ENCODE measurements around the gene ZFP57. TPM values are rescaled to one million over a fixed set of nuclear protein-coding genes. Genes with fewer than 3 reads are reported as not detected.
"Not testable (repeated sequence)": the region's sequence is repeated elsewhere in the genome, so short reads cannot be mapped to it uniquely, and the experiment has no call there.

ZFP57 gene
- total RNA-seq, 1 donor from 2014 or later = 2.6 TPM

GRCh38 chr6:29696147-29697125 lies 15.5 kb upstream of the ZFP57 start:
- intact Hi-C loops (cut with micrococcal nuclease) = no loop called here

- intact Hi-C loops (cut with micrococcal nuclease) = no loop called here
Measured at GRCh38 chr6:29694637-29695036, 13.7 kb upstream of the ZFP57 start.

GRCh38 chr6:29685718-29686326 lies 4.9 kb upstream of the ZFP57 start:
- intact Hi-C loops (cut with micrococcal nuclease) = no loop called here

- intact Hi-C loops (cut with micrococcal nuclease) = no loop called here
Measured at GRCh38 chr6:29681811-29682210, 859 bp upstream of the ZFP57 start.

- intact Hi-C loops (cut with micrococcal nuclease) = no loop called here
Measured at GRCh38 chr6:29680416-29680815, 536 bp downstream of the ZFP57 start.

- intact Hi-C loops (cut with micrococcal nuclease) = no loop called here
Measured at GRCh38 chr6:29679962-29680361, 990 bp downstream of the ZFP57 start.

- intact Hi-C loops (cut with micrococcal nuclease) = no loop called here
Measured at GRCh38 chr6:29678114-29678513, 2.8 kb downstream of the ZFP57 start.

- intact Hi-C loops (cut with micrococcal nuclease) = no loop called here
Measured at GRCh38 chr6:29676981-29677601, 3.9 kb downstream of the ZFP57 start.

GRCh38 chr6:29675561-29675960 lies 5.4 kb downstream of the ZFP57 start:
- intact Hi-C loops (cut with micrococcal nuclease) = no loop called here

GRCh38 chr6:29674008-29674407 lies 6.9 kb downstream of the ZFP57 start:
- intact Hi-C loops (cut with micrococcal nuclease) = no loop called here

GRCh38 chr6:29673161-29673560 lies 7.8 kb downstream of the ZFP57 start:
- intact Hi-C loops (cut with micrococcal nuclease) = no loop called here

- intact Hi-C loops (cut with micrococcal nuclease) = not testable (repeated sequence)
Measured at GRCh38 chr6:29672116-29672515, 8.8 kb downstream of the ZFP57 start.

GRCh38 chr6:29671026-29671425 lies 9.9 kb downstream of the ZFP57 start:
- intact Hi-C loops (cut with micrococcal nuclease) = no loop called here

GRCh38 chr6:29667158-29667557 lies 13.8 kb downstream of the ZFP57 start:
- intact Hi-C loops (cut with micrococcal nuclease) = no loop called here

GRCh38 chr6:29666826-29667130 lies 14.2 kb downstream of the ZFP57 start:
- intact Hi-C loops (cut with micrococcal nuclease) = no loop called here

- intact Hi-C loops (cut with micrococcal nuclease) = no loop called here
Measured at GRCh38 chr6:29665942-29666825, 14.8 kb downstream of the ZFP57 start.

- intact Hi-C loops (cut with micrococcal nuclease) = no loop called here
Measured at GRCh38 chr6:29663300-29664042, 17.5 kb downstream of the ZFP57 start.

- intact Hi-C loops (cut with micrococcal nuclease) = not testable (repeated sequence)
Measured at GRCh38 chr6:29661502-29662141, 19.3 kb downstream of the ZFP57 start.

GRCh38 chr6:29661071-29661470 lies 19.9 kb downstream of the ZFP57 start:
- intact Hi-C loops (cut with micrococcal nuclease) = no loop called here

GRCh38 chr6:29656798-29657197 lies 24.2 kb downstream of the ZFP57 start, which contains the start of gene MOG:
Gene MOG, plus strand, starts transcription at chr6:29657092. Its CDS starts 118 bp downstream, at chr6:29657210.
- intact Hi-C loops (cut with micrococcal nuclease) = no loop called here

Measured in T-helper 1 cell treated with Interleukin-12 subunit alpha and Interleukin-12 subunit beta and Interleukin-4 antibody, amounts not matched to agents 30 ng/mL and 1 ng/mL, for 36 hours (primary cell).